CD14-positive monocyte (primary cell): ENCODE results near the gene GIGYF1. TPM values are rescaled to one million over a fixed set of nuclear protein-coding genes. Genes with fewer than 3 reads are reported as not detected.
"Not testable (repeated sequence)": the region's sequence is repeated elsewhere in the genome, so short reads cannot be mapped to it uniquely, and the experiment has no call there.

ENCODE experiments used
- DNase-seq, 3 donors: peaks; one replicate each; pipeline ENCODE4 v3.0.0-alpha.2; 2011 to 2022
- H2AFZ ChIP-seq: 2 replicates; pipeline ENCODE4 v1.6.0; 2012; ENCODE audit warnings: mild to moderate bottlenecking, low read depth, low read length, inconsistent platforms; ENCODE audit not compliant: insufficient read depth, poor library complexity, severe bottlenecking
- H3K27ac ChIP-seq, 2 donors: 1 replicate in 1 of 2; 2 replicates in 1 of 2; pipeline ENCODE4 v1.5.1; 2012 to 2013; ENCODE audit warnings: low read length in 2 of 2, control low read depth in 1 of 2, inconsistent platforms in 1 of 2, low read depth in 1 of 2, mild to moderate bottlenecking in 1 of 2
- H3K27me3 ChIP-seq, 2 donors: one replicate each; pipeline versions ENCODE4 v1.6.0 to v1.6.1; 2011 to 2013; ENCODE audit warnings: low read length in 2 of 2; ENCODE audit not compliant: control insufficient read depth in 2 of 2, insufficient read depth in 2 of 2
- H3K36me3 ChIP-seq, 2 donors: replicated peaks in 1 of 2; 1 replicate in 1 of 2; 2 replicates in 1 of 2; pipeline versions ENCODE4 v1.5.1 to v1.6.1; 2012 to 2013; ENCODE audit warnings: low read length in 2 of 2, control low read depth in 1 of 2, inconsistent platforms in 1 of 2, mild to moderate bottlenecking in 1 of 2; ENCODE audit not compliant: insufficient read depth in 2 of 2, control insufficient read depth in 1 of 2
- H3K4me1 ChIP-seq, 2 donors: 1 replicate in 1 of 2; 2 replicates in 1 of 2; pipeline versions ENCODE4 v1.5.1 to v1.6.1; 2012 to 2013; ENCODE audit warnings: low read length in 2 of 2, control low read depth in 1 of 2, inconsistent platforms in 1 of 2, mild to moderate bottlenecking in 1 of 2, moderate library complexity in 1 of 2; ENCODE audit not compliant: insufficient read depth in 2 of 2, control insufficient read depth in 1 of 2
- H3K4me2 ChIP-seq: replicated peaks from 2 replicates; pipeline ENCODE3; 2012; ENCODE audit warnings: low read length, moderate library complexity, mild to moderate bottlenecking; ENCODE audit not compliant: poor library complexity, severe bottlenecking; ENCODE audit errors: extremely low read depth
- H3K4me3 ChIP-seq, 3 experiments: fragments of 200-600 bp in 1 of 3; sonication (generic) in 1 of 3; replicated peaks in 1 of 3; 1 replicate in 2 of 3; 2 replicates in 1 of 3; pipeline ENCODE4 v1.5.1; 2011 to 2013; ENCODE audit warnings: low read length in 3 of 3, mild to moderate bottlenecking in 3 of 3, control low read depth in 2 of 3, low read depth in 2 of 3, inconsistent platforms in 1 of 3, moderate library complexity in 1 of 3
- H3K79me2 ChIP-seq: 2 replicates; pipeline ENCODE4 v1.6.0; 2012; ENCODE audit warnings: mild to moderate bottlenecking, control low read depth, inconsistent platforms, low read length, moderate library complexity; ENCODE audit not compliant: insufficient read depth
- H3K9ac ChIP-seq: 2 replicates; pipeline ENCODE4 v1.6.0; 2017; ENCODE audit warnings: low read length, mild to moderate bottlenecking; ENCODE audit not compliant: insufficient read depth, poor library complexity, severe bottlenecking
- H3K9me3 ChIP-seq, 2 donors: replicated peaks in 1 of 2; 1 replicate in 1 of 2; 2 replicates in 1 of 2; pipeline versions ENCODE4 v1.5.1 to v1.6.1; 2012 to 2013; ENCODE audit warnings: low read length in 2 of 2, control low read depth in 1 of 2; ENCODE audit not compliant: control insufficient read depth in 1 of 2, insufficient read depth in 1 of 2
- H4K20me1 ChIP-seq: 2 replicates; pipeline ENCODE4 v1.6.0; 2012; ENCODE audit warnings: mild to moderate bottlenecking, low read length, control low read depth, moderate library complexity; ENCODE audit not compliant: insufficient read depth
- H3K27ac Mint-ChIP-seq, 7 donors: one replicate each; pipeline ENCODE4 v1.8.0; 2020; ENCODE audit warnings: mild to moderate bottlenecking in 7 of 7, mixed read lengths in 7 of 7, moderate library complexity in 6 of 7, inconsistent platforms in 2 of 7
- H3K27me3 Mint-ChIP-seq, 3 donors: one replicate each; pipeline ENCODE4 v1.8.0; 2021 to 2022; ENCODE audit warnings: low read depth in 3 of 3, mild to moderate bottlenecking in 3 of 3, mixed read lengths in 3 of 3, moderate library complexity in 3 of 3, inconsistent platforms in 1 of 3
- H3K36me3 Mint-ChIP-seq, 2 donors: one replicate each; pipeline ENCODE4 v1.8.0; 2020; ENCODE audit warnings: mixed read lengths in 2 of 2, inconsistent platforms in 1 of 2, mild to moderate bottlenecking in 1 of 2
- H3K4me1 Mint-ChIP-seq: one replicate; pipeline ENCODE4 v1.8.0; 2020; ENCODE audit warnings: mild to moderate bottlenecking, mixed read lengths
- H3K4me3 Mint-ChIP-seq, 2 donors: one replicate each; pipeline ENCODE4 v1.8.0; 2020; ENCODE audit warnings: mild to moderate bottlenecking in 2 of 2, mixed read lengths in 2 of 2, moderate library complexity in 1 of 2
- H3K9me3 Mint-ChIP-seq, 7 donors: one replicate each; pipeline ENCODE4 v1.8.0; 2020 to 2022; ENCODE audit warnings: mixed read lengths in 7 of 7, mild to moderate bottlenecking in 6 of 7, moderate library complexity in 6 of 7, inconsistent platforms in 2 of 7
- CTCF ChIP-seq: fragments of 200-600 bp; IDR thresholded peaks from one replicate; pipeline ENCODE4 v1.8.0; 2022; ENCODE audit warnings: antibody characterized with exemption, mild to moderate bottlenecking
- WGBS: methylation state at CpG from one replicate; pipeline ENCODE4 v1.1.5; 2013; ENCODE audit warnings: missing lambda C conversion rate; ENCODE audit not compliant: insufficient coverage; 5-methylcytosine and 5-hydroxymethylcytosine counted together
- intact Hi-C, 2 donors: fragments of 100-400 bp; cut with micrococcal nuclease; formaldehyde crosslinking; loops; one replicate each; pipeline versions ENCODE4 v1.15.0 to v1.15.1; 2023
- polyA plus RNA-seq, 3 donors: library from polyadenylated mRNA; depleted of rRNA in 1 of 3; unstranded in 2 of 3; stranded (reverse) in 1 of 3; fragments of 300-500 nt in 2 of 3; fragments of >200 nt in 1 of 3; fragmentation: Illumina TruSeq in 2 of 3; gene quantifications; 1 replicate in 2 of 3; 2 replicates in 1 of 3; pipeline ENCODE4 v1.2.3, GENCODE V29; 2012 to 2021

Gene GIGYF1
- polyA plus RNA-seq, 3 donors, result 0.30 to 30.6 (median 0.34) TPM

- Histone ChIP-seq H3K9me3 (peaks cover 12 to 18% of the 10 kb centered on the region in 2 donors), H3K4me2 (no peak within 1 kb of the TSS), H3K27ac (no peak within 1 kb of the TSS), H3K36me3 (no peaks in the 10 kb centered on the region), H3K4me1 (no peaks in the 10 kb centered on the region), H2AFZ (no peak within 1 kb of the TSS), H3K9ac (no peak within 1 kb of the TSS), H3K27me3 (peaks cover 24 to 34% of the 10 kb centered on the region in 2 donors), H3K79me2 (no peaks in the 10 kb centered on the region), H4K20me1 (no peaks in the 10 kb centered on the region), H3K4me3 (no peak within 1 kb of the TSS)
- peaks cover 11 to 37% (median 24%) of the 10 kb centered on the region in 7 donors for H3K9me3 Mint-ChIP-seq
- peaks cover 6% of the 10 kb centered on the region for H3K4me1 Mint-ChIP-seq
- intact Hi-C loops, result loop anchor here in 1 of 2 donors (10.0 kb wide), 1 partner anchor 135 kb away; the partner anchor contains the start of gene SLC12A9
- peaks cover 0 to 4% of the 10 kb centered on the region in 2 donors for H3K36me3 Mint-ChIP-seq
- 3% methylated on average over 18 of the region's 21 CpGs for WGBS
- H3K4me3 Mint-ChIP-seq, result peak within 1 kb of the TSS in 1 of 2 donors; percentile 76
- DNase-seq, result no peak
- H3K27ac Mint-ChIP-seq, result peak within 1 kb of the TSS in 1 of 7 donors; percentile 61
- TF ChIP-seq CTCF, result no peak
- peaks cover 52 to 71% (median 53%) of the 10 kb centered on the region in 3 donors for H3K27me3 Mint-ChIP-seq
These were observed 26.2 kb upstream of the GIGYF1 start, which contains the start of gene EPO for GRCh38 chr7:100720279-100720670. Gene EPO (plus strand): TSS chr7:100720468. CDS start chr7:100720981, 513 bp downstream.

- H3K4me3 Mint-ChIP-seq, result peak overlapping the region in 1 of 2 donors; percentile 76
These were observed 25.7 kb upstream of the GIGYF1 start for GRCh38 chr7:100719523-100720278.

GRCh38 chr7:100717073-100717472 lies 23.0 kb upstream of the GIGYF1 start:
- H3K79me2 ChIP-seq, H3K36me3 ChIP-seq, H3K4me3 Mint-ChIP-seq, H4K20me1 ChIP-seq, H3K4me2 ChIP-seq, intact Hi-C loops, H3K27ac ChIP-seq, DNase-seq, H2AFZ ChIP-seq, H3K4me1 Mint-ChIP-seq, H3K9ac ChIP-seq, H3K4me3 ChIP-seq, H3K36me3 Mint-ChIP-seq, H3K4me1 ChIP-seq: not testable (repeated sequence)
- peaks cover 24 to 32% of the 10 kb centered on the region in 2 donors for H3K27me3 ChIP-seq
- Mint-ChIP-seq H3K9me3 (peaks cover 11 to 37% (median 24%) of the 10 kb centered on the region in 7 donors), H3K27me3 (peaks cover 35 to 54% (median 41%) of the 10 kb centered on the region in 3 donors), H3K27ac (peak overlapping the region in 1 of 7 donors; percentile 32)
- peaks cover 12 to 18% of the 10 kb centered on the region in 2 donors for H3K9me3 ChIP-seq
- 76% methylated on average over 2 of the region's 2 CpGs for WGBS

More at GRCh38 chr7:100719523-100720278, 25.7 kb upstream of the GIGYF1 start:
- whole genome bisulfite sequencing, result 60% methylated on average over 2 of the region's 8 CpGs
- no peak for TF ChIP-seq CTCF
- no peaks in the 10 kb centered on the region for H3K36me3 ChIP-seq
- no peaks in the 10 kb centered on the region for H4K20me1 ChIP-seq
- intact Hi-C loops, result loop anchor here in 1 of 2 donors (10.0 kb wide), 1 partner anchor 135 kb away; the partner anchor contains the start of gene SLC12A9
- peaks cover 49 to 71% (median 50%) of the 10 kb centered on the region in 3 donors for H3K27me3 Mint-ChIP-seq
- peaks cover 0 to 4% of the 10 kb centered on the region in 2 donors for H3K36me3 Mint-ChIP-seq
- no peak overlapping the region for H3K4me3 ChIP-seq
- H3K9ac ChIP-seq, result no peak overlapping the region
- no peaks in the 10 kb centered on the region for H3K4me1 ChIP-seq
- H3K9me3 Mint-ChIP-seq, result peaks cover 11 to 37% (median 24%) of the 10 kb centered on the region in 7 donors
- peaks cover 12 to 18% of the 10 kb centered on the region in 2 donors for H3K9me3 ChIP-seq
- no peaks in the 10 kb centered on the region for H3K79me2 ChIP-seq
- no peak overlapping the region for H3K4me2 ChIP-seq
- no peak for DNase-seq
- no peak overlapping the region for H2AFZ ChIP-seq
- H3K27me3 ChIP-seq, result peaks cover 24 to 34% of the 10 kb centered on the region in 2 donors
- peaks cover 2% of the 10 kb centered on the region for H3K4me1 Mint-ChIP-seq
- peak overlapping the region in 1 of 7 donors; percentile 61 for H3K27ac Mint-ChIP-seq
- H3K27ac ChIP-seq, result no peak overlapping the region
